NB4 (cell line): ENCODE measurements around the gene ARHGAP45.

Experiments used
- DNase-seq: peaks from one replicate; pipeline ENCODE4 v3.0.0; 2010; ENCODE audit warnings: low read depth
- H3K4me3 ChIP-seq: one replicate; pipeline ENCODE4 v1.5.1; 2011; ENCODE audit warnings: mild to moderate bottlenecking, low read depth, low read length, moderate library complexity
- CTCF ChIP-seq: IDR thresholded peaks from one replicate; pipeline ENCODE4 v1.5.1; 2012; ENCODE audit warnings: low read depth, low read length
- MYC ChIP-seq: IDR thresholded peaks from 2 replicates; pipeline ENCODE4 v1.6.1; 2011; ENCODE audit warnings: low read depth, low read length
- POLR2A ChIP-seq: IDR thresholded peaks from 2 replicates; pipeline ENCODE4 v1.6.1; 2011; ENCODE audit warnings: mild to moderate bottlenecking; ENCODE audit not compliant: insufficient read length; ENCODE audit errors: extremely low read depth
- TF ChIP-seq, protein P1 (sequence below): IDR thresholded peaks from 2 replicates; pipeline ENCODE4 v1.6.1; 2011; ENCODE audit warnings: low read depth, low read length

Gene ARHGAP45

GRCh38 chr19:1136201-1136600 is 69.2 kb downstream of the ARHGAP45 start:
- no peak for DNase-seq
- H3K4me3 ChIP-seq, result no peak overlapping the region
- TF ChIP-seq, protein P1, sequence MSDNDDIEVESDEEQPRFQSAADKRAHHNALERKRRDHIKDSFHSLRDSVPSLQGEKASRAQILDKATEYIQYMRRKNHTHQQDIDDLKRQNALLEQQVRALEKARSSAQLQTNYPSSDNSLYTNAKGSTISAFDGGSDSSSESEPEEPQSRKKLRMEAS, result no peak
- TF ChIP-seq CTCF (no peak), POLR2A (no peak), MYC (no peak)
